Islet precursor cell (in vitro differentiated cells): Measurements from ENCODE around the gene SPAG16.
"Not testable (repeated sequence)": the region's sequence is repeated elsewhere in the genome, so short reads cannot be mapped to it uniquely, and the experiment has no call there.

Source experiments
- DNase-seq: peaks from one replicate; pipeline ENCODE4 v3.0.0-alpha.2; 2018

The SPAG16 gene

GRCh38 chr2:213862407-213863076, 578.3 kb downstream of the SPAG16 start:
- no peak for DNase-seq

- no peak for DNase-seq
These were observed 579.3 kb downstream of the SPAG16 start for GRCh38 chr2:213863541-213863940.

GRCh38 chr2:213868526-213868925, 584.3 kb downstream of the SPAG16 start:
- no peak for DNase-seq

- no peak for DNase-seq
These were observed 601.2 kb downstream of the SPAG16 start for GRCh38 chr2:213885485-213885884.

GRCh38 chr2:213914510-213914909, 630.2 kb downstream of the SPAG16 start:
- no peak for DNase-seq

GRCh38 chr2:213920014-213920413, 635.8 kb downstream of the SPAG16 start:
- no peak for DNase-seq

- DNase-seq, result no peak
These were observed 639.3 kb downstream of the SPAG16 start for GRCh38 chr2:213923543-213923942.

- no peak for DNase-seq
These were observed 650.3 kb downstream of the SPAG16 start for GRCh38 chr2:213934560-213934959.

- no peak for DNase-seq
These were observed 673.8 kb downstream of the SPAG16 start for GRCh38 chr2:213958086-213958485.

- no peak for DNase-seq
These were observed 675.3 kb downstream of the SPAG16 start for GRCh38 chr2:213959589-213959988.

- DNase-seq, result no peak
These were observed 687.3 kb downstream of the SPAG16 start for GRCh38 chr2:213971536-213971935.

- no peak for DNase-seq
These were observed 696.6 kb downstream of the SPAG16 start for GRCh38 chr2:213980883-213981282.

GRCh38 chr2:213989207-213989606, 704.9 kb downstream of the SPAG16 start:
- no peak for DNase-seq

- DNase-seq, result no peak
These were observed 707.3 kb downstream of the SPAG16 start for GRCh38 chr2:213991453-213992108.

- DNase-seq, result no peak
These were observed 711.3 kb downstream of the SPAG16 start for GRCh38 chr2:213995400-213996105.

GRCh38 chr2:213998976-213999375, 714.7 kb downstream of the SPAG16 start:
- not testable (repeated sequence) for DNase-seq

GRCh38 chr2:214004463-214004862, 720.2 kb downstream of the SPAG16 start:
- no peak for DNase-seq

- no peak for DNase-seq
These were observed 721.1 kb downstream of the SPAG16 start for GRCh38 chr2:214005337-214005736.

- DNase-seq, result no peak
These were observed 722.3 kb downstream of the SPAG16 start for GRCh38 chr2:214006601-214007000.

- DNase-seq, result no peak
These were observed 727.4 kb downstream of the SPAG16 start for GRCh38 chr2:214011676-214012075.

- no peak for DNase-seq
These were observed 730.4 kb downstream of the SPAG16 start for GRCh38 chr2:214014551-214015220.

- peak; percentile 70 for DNase-seq
These were observed 735.1 kb downstream of the SPAG16 start for GRCh38 chr2:214019229-214019972.

GRCh38 chr2:214019973-214020345, 735.7 kb downstream of the SPAG16 start:
- no peak for DNase-seq
